ENCODE measurements around the gene NTRK1.

DNA sequence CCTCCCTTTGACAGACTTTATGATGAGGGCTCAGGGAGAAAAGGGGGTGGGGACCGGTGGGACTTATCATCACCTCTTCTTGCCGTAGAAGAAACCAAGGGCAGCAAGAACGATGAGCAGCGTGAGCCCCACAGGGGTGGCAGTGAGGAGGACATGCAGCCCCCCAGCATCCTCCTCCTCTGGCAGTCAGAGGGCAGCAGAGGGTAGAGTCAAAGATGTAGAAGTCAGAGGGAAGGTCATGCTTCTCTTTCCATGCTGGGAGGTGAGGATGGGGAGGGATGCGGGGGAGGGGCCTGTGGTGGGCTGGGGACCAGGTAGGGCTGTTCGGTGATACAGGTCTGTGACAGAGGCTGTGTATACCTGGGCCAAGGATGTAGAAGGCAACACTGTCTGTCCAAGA lies 16.6 kb upstream of the NTRK1 start:
- no peak for TF ChIP-seq FOXA1 (IDR thresholded peaks at IDR 0.05)
- TF ChIP-seq BHLHE40 (IDR thresholded peaks at IDR 0.05; ENCODE audit: borderline replicate concordance), result no peak
- no peak for TF ChIP-seq TARDBP (IDR thresholded peaks at IDR 0.05)
- no peak for TF ChIP-seq SUZ12 (IDR thresholded peaks at IDR 0.05)
- TF ChIP-seq ELF4 (IDR thresholded peaks at IDR 0.05), result no peak
- no peak for TF ChIP-seq ARNT (IDR thresholded peaks at IDR 0.05)
- no peak for TF ChIP-seq CTBP1 (IDR thresholded peaks at IDR 0.05; ENCODE audit: borderline replicate concordance)
- no peak for TF ChIP-seq L3MBTL2 (conservative IDR thresholded peaks at IDR 0.05)
